Mesendoderm (in vitro differentiated cells): ENCODE results near the gene C7orf25.
A peak's percentile ranks its signal among the peaks of the same experiment; 100 is the strongest.

Experiments
- DNase-seq: peaks from one replicate; pipeline ENCODE4 v3.0.0; 2013
- H2AK5ac ChIP-seq: 2 replicates; pipeline ENCODE4 v1.6.1; 2013; ENCODE audit warnings: low read length, inconsistent platforms
- H2BK120ac ChIP-seq: 2 replicates; pipeline ENCODE4 v1.6.1; 2013; ENCODE audit warnings: low read depth, mild to moderate bottlenecking, low read length, moderate library complexity, mixed read lengths
- H2BK15ac ChIP-seq: replicated peaks from 2 replicates; pipeline ENCODE4 v1.6.1; 2013; ENCODE audit warnings: low read depth, mild to moderate bottlenecking, moderate library complexity
- H2BK5ac ChIP-seq: 2 replicates; pipeline ENCODE4 v1.6.1; 2013; ENCODE audit warnings: low read length, inconsistent platforms
- H3K18ac ChIP-seq: 2 replicates; pipeline ENCODE4 v1.6.1; 2013; ENCODE audit warnings: mild to moderate bottlenecking, low read length, mixed read lengths
- H3K23ac ChIP-seq: one replicate; pipeline ENCODE4 v1.6.1; 2013; ENCODE audit warnings: low read length
- H3K27ac ChIP-seq: 2 replicates; pipeline ENCODE4 v1.5.1; 2013; ENCODE audit warnings: low read depth, mild to moderate bottlenecking, inconsistent platforms, low read length, moderate library complexity
- H3K27me3 ChIP-seq: 2 replicates; pipeline ENCODE4 v1.6.1; 2013; ENCODE audit warnings: low read length, control low read depth, mild to moderate bottlenecking, inconsistent platforms; ENCODE audit not compliant: insufficient read depth, poor library complexity
- H3K36me3 ChIP-seq: 2 replicates; pipeline ENCODE4 v1.6.1; 2013; ENCODE audit warnings: low read length, inconsistent platforms; ENCODE audit not compliant: control insufficient read depth, insufficient read depth
- H3K4ac ChIP-seq: one replicate; pipeline ENCODE4 v1.6.1; 2013; ENCODE audit warnings: low read depth, mild to moderate bottlenecking, low read length, moderate library complexity
- H3K4me1 ChIP-seq: 2 replicates; pipeline ENCODE4 v1.6.1; 2013; ENCODE audit warnings: low read depth, low read length, inconsistent platforms; ENCODE audit not compliant: control insufficient read depth
- H3K4me2 ChIP-seq: 2 replicates; pipeline ENCODE4 v1.6.1; 2013; ENCODE audit warnings: low read length
- H3K4me3 ChIP-seq: 2 replicates; pipeline ENCODE4 v1.5.1; 2013; ENCODE audit warnings: mild to moderate bottlenecking, low read length
- H3K56ac ChIP-seq: one replicate; pipeline ENCODE4 v1.6.1; 2013; ENCODE audit warnings: low read length
- H3K79me1 ChIP-seq: 2 replicates; pipeline ENCODE4 v1.6.1; 2013; ENCODE audit warnings: low read length, inconsistent platforms
- H3K79me2 ChIP-seq: 2 replicates; pipeline ENCODE4 v1.6.1; 2013; ENCODE audit warnings: mild to moderate bottlenecking, low read length; ENCODE audit not compliant: control insufficient read depth, insufficient read depth
- H3K9ac ChIP-seq: 2 replicates; pipeline ENCODE4 v1.6.1; 2013; ENCODE audit warnings: low read length, inconsistent platforms
- H4K5ac ChIP-seq: one replicate; pipeline ENCODE4 v1.6.1; 2013; ENCODE audit warnings: low read length
- H4K8ac ChIP-seq: one replicate; pipeline ENCODE4 v1.6.1; 2013; ENCODE audit warnings: low read depth, mild to moderate bottlenecking, control low read depth, low read length, moderate library complexity
- WGBS: extraction: QIAGEN DNeasy Blood & Tissue Kit; methylation state at CpG from one replicate; pipeline ENCODE4 v1.1.7; 2013; ENCODE audit warnings: low lambda C conversion rate, missing lambda C conversion rate; ENCODE audit not compliant: insufficient coverage; ENCODE audit errors: extremely low coverage; 5-methylcytosine and 5-hydroxymethylcytosine counted together

Gene C7orf25

GRCh38 chr7:42883950-42884349, 27.9 kb downstream of the C7orf25 start:
- no peak overlapping the region for H3K9ac ChIP-seq
- H2AK5ac ChIP-seq, result no peak overlapping the region
- H3K4me3 ChIP-seq, result no peak overlapping the region

GRCh38 chr7:42880392-42880791, 31.5 kb downstream of the C7orf25 start:
- WGBS, result no CpG with 5 or more reads among the region's 2 CpGs
- H3K79me2 ChIP-seq, result no peaks in the 10 kb centered on the region
- no peak overlapping the region for H3K4me3 ChIP-seq

More at GRCh38 chr7:42883950-42884349, 27.9 kb downstream of the C7orf25 start:
- Histone ChIP-seq H3K27ac (no peak overlapping the region), H3K36me3 (no peaks in the 10 kb centered on the region), H4K8ac (no peak overlapping the region), H3K18ac (no peak overlapping the region), H3K4ac (no peak overlapping the region), H4K5ac (no peak overlapping the region), H3K56ac (no peak overlapping the region), H2BK5ac (no peak overlapping the region), H3K79me1 (no peaks in the 10 kb centered on the region), H3K4me2 (no peak overlapping the region), H2BK120ac (no peak overlapping the region), H3K4me1 (no peaks in the 10 kb centered on the region), H2BK15ac (no peak overlapping the region), H3K79me2 (no peaks in the 10 kb centered on the region), H3K27me3 (no peaks in the 10 kb centered on the region), H3K23ac (no peak overlapping the region)
- WGBS, result no CpG with 5 or more reads among the region's 6 CpGs
- DNase-seq, result peak; percentile 47

GRCh38 chr7:42878303-42878702, 33.6 kb downstream of the C7orf25 start:
- peak overlapping the region; percentile 25 for H3K56ac ChIP-seq
- no peak overlapping the region for H3K4me2 ChIP-seq
- H3K4ac ChIP-seq, result no peak overlapping the region
- no peak overlapping the region for H4K8ac ChIP-seq
- no peak overlapping the region for H2BK5ac ChIP-seq
- no peak overlapping the region for H2BK120ac ChIP-seq
- H3K4me1 ChIP-seq, result no peaks in the 10 kb centered on the region
- H3K27me3 ChIP-seq, result no peaks in the 10 kb centered on the region
- no peaks in the 10 kb centered on the region for H3K79me1 ChIP-seq
- no peak overlapping the region for H4K5ac ChIP-seq
- no peak overlapping the region for H3K9ac ChIP-seq
- H3K79me2 ChIP-seq, result no peaks in the 10 kb centered on the region
- no CpG with 5 or more reads among the region's 3 CpGs for WGBS
- no peaks in the 10 kb centered on the region for H3K36me3 ChIP-seq
- H3K27ac ChIP-seq, result no peak overlapping the region
- H3K4me3 ChIP-seq, result no peak overlapping the region
- H2BK15ac ChIP-seq, result no peak overlapping the region
- no peak overlapping the region for H3K23ac ChIP-seq
- no peak overlapping the region for H3K18ac ChIP-seq
- DNase-seq, result no peak
- H2AK5ac ChIP-seq, result no peak overlapping the region

More at GRCh38 chr7:42880392-42880791, 31.5 kb downstream of the C7orf25 start:
- no peaks in the 10 kb centered on the region for H3K36me3 ChIP-seq
- no peaks in the 10 kb centered on the region for H3K4me1 ChIP-seq
- H3K4ac ChIP-seq, result no peak overlapping the region
- H2BK15ac ChIP-seq, result no peak overlapping the region
- no peak overlapping the region for H3K56ac ChIP-seq
- no peak overlapping the region for H4K5ac ChIP-seq
- no peak overlapping the region for H3K23ac ChIP-seq
- H3K18ac ChIP-seq, result no peak overlapping the region
- H3K79me1 ChIP-seq, result no peaks in the 10 kb centered on the region
- no peaks in the 10 kb centered on the region for H3K27me3 ChIP-seq
- no peak overlapping the region for H4K8ac ChIP-seq
- H2BK120ac ChIP-seq, result no peak overlapping the region
- no peak overlapping the region for H3K9ac ChIP-seq
- no peak for DNase-seq
- no peak overlapping the region for H3K27ac ChIP-seq
- no peak overlapping the region for H3K4me2 ChIP-seq
- H2AK5ac ChIP-seq, result no peak overlapping the region
- no peak overlapping the region for H2BK5ac ChIP-seq

- H3K27ac ChIP-seq, result no peak overlapping the region
- H4K5ac ChIP-seq, result no peak overlapping the region
- H2BK120ac ChIP-seq, result no peak overlapping the region
- no peak overlapping the region for H2AK5ac ChIP-seq
- H3K36me3 ChIP-seq, result no peaks in the 10 kb centered on the region
- H4K8ac ChIP-seq, result no peak overlapping the region
- no peak overlapping the region for H3K23ac ChIP-seq
- H3K4me3 ChIP-seq, result no peak overlapping the region
- no peak overlapping the region for H3K4me2 ChIP-seq
- no peak for DNase-seq
- H3K79me2 ChIP-seq, result no peaks in the 10 kb centered on the region
- H3K56ac ChIP-seq, result no peak overlapping the region
- H2BK15ac ChIP-seq, result no peak overlapping the region
- WGBS, result no CpG with 5 or more reads among the region's 2 CpGs
- no peak overlapping the region for H3K9ac ChIP-seq
- H3K4me1 ChIP-seq, result no peaks in the 10 kb centered on the region
- H3K27me3 ChIP-seq, result no peaks in the 10 kb centered on the region
- H3K4ac ChIP-seq, result no peak overlapping the region
- H2BK5ac ChIP-seq, result no peak overlapping the region
- H3K18ac ChIP-seq, result no peak overlapping the region
- H3K79me1 ChIP-seq, result no peaks in the 10 kb centered on the region
These were observed 34.0 kb downstream of the C7orf25 start for GRCh38 chr7:42877862-42878261.

GRCh38 chr7:42876182-42877068, 35.4 kb downstream of the C7orf25 start:
- H3K4ac ChIP-seq, result no peak overlapping the region
- H3K79me2 ChIP-seq, result no peaks in the 10 kb centered on the region
- H3K4me3 ChIP-seq, result no peak overlapping the region
- no peak overlapping the region for H4K8ac ChIP-seq
- no peaks in the 10 kb centered on the region for H3K27me3 ChIP-seq
- H2BK15ac ChIP-seq, result no peak overlapping the region
- H2AK5ac ChIP-seq, result no peak overlapping the region
- H3K36me3 ChIP-seq, result no peaks in the 10 kb centered on the region
- no peak overlapping the region for H3K9ac ChIP-seq
- H3K18ac ChIP-seq, result no peak overlapping the region
- no peak overlapping the region for H4K5ac ChIP-seq
- no peaks in the 10 kb centered on the region for H3K79me1 ChIP-seq
- no peaks in the 10 kb centered on the region for H3K4me1 ChIP-seq
- no peak overlapping the region for H2BK120ac ChIP-seq
- WGBS, result no CpG with 5 or more reads among the region's 5 CpGs
- H2BK5ac ChIP-seq, result no peak overlapping the region
- no peak overlapping the region for H3K56ac ChIP-seq
- H3K23ac ChIP-seq, result no peak overlapping the region
- H3K27ac ChIP-seq, result no peak overlapping the region
- H3K4me2 ChIP-seq, result no peak overlapping the region
- DNase-seq, result peak; percentile 72
